ENCODE measurements around the gene C12orf76. TPM values are rescaled to one million over a fixed set of nuclear protein-coding genes. Genes with fewer than 3 reads are reported as not detected.

The C12orf76 gene, protein sequence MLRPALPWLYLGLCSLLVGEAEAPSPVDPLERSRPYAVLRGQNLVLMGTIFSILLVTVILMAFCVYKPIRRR
- total RNA-seq (2022; extraction: Qiagen RNA extraction; ENCODE audit: low read depth): 5.4 to 8.4 TPM (median 7.3 TPM) in 5 replicates

GRCh38 chr12:110048242-110049027, at the start of gene C12orf76:
Gene C12orf76, minus strand, starts transcription at chr12:110048522. Its CDS starts 27 bp downstream, at chr12:110048495.

DNA sequence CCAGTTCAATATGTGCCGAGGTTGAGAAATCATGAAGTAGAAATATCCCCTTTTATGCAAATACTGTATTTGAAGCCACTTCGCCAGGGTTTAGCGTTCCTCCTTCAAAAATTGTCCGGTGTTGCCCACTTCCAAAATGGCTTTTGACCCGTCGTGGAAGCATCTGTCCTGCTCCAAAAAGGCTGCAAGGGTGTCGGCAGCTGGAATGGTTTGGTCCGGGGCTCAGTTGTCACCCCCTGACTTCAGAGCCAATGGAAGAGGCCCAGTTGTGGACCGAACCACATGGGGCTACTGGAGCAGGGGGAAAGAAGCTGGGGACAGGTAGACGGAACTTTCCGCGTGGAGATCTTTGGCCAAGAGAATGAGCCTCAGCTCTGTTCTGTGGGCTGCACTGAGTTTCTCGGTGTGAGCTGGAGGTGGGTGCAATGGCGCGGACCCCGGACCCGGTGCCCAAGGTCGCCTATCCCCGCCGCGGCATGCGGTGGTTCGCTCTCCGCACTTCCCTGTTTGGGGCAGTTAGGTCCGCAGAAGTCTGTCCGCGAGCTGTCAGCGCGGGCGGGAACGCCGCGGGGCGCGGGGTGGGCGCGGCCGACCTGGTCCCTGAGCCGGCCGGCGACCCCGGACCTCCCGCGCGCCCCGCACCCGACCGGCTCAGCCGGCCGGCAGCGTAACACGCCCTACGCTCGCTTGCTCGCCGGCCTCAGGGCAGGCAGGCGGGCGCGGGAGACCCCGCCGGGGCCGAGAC, 49.2 kb downstream of the C12orf76 start, which contains the start of gene ANKRD13A:
Gene ANKRD13A, plus strand, starts transcription at position 527 of the 745 bp plus-strand sequence. CDS start 259 bp downstream, outside the sequence.

DNA sequence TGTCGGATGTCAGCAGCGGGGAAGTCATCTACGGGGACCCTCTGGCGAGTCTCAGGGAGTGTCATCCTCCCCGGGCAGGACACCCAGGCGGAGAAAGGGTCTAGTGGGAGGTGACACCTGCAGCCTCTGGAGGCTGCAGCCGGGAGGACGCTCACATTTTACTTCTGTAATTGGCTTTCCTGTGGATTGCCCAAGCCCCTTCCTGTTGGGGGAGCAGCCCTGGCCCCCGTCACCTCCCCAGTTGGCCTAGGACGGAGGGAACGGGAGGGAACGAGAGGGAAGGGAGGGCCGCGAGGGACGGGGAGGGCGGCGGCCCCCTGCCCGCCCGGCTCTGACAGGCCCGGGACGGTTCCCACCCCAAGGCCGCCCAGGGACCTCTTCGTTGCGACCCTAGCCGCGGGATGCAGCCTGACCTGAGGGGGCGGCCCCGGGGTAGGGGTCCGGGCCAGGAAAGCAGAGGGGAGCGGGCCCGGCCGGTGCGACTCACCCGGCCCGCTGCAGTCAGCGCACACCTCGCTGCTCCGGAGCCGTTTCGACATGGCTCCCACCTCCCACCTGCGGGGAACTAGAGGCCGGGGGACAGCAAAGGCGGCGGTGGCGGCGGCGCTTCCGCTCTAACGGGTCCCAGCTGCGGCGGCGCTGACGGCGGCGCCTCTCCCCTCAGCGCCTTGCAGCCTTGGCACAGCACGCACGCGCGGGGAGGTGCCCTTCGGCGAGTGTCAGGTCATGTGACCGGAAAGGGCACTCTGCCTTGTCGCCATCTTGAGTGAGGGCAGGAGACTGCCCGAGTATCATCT, 52.4 kb downstream of the C12orf76 start, which contains the start of gene GIT2:
Gene GIT2, minus strand, starts transcription at position 683 of the 797 bp plus-strand sequence. Its CDS starts 144 bp downstream, at position 539.

Other genes with a start within 250 kb of the C12orf76 start
- gene TRPV4, start 215.1 kb downstream of the C12orf76 start, total RNA-seq (2022; extraction: Qiagen RNA extraction; ENCODE audit: low read depth): 0.07 to 0.11 TPM (median 0.09 TPM) in 4 of 5 replicates, not detected in the other
- 19.3 to 21.2 TPM (median 19.9 TPM) in 5 replicates for gene GLTP, start 168.0 kb downstream of the C12orf76 start, total RNA-seq (2022; extraction: Qiagen RNA extraction; ENCODE audit: low read depth)
- gene TCHP, start 148.2 kb downstream of the C12orf76 start, total RNA-seq (2022; extraction: Qiagen RNA extraction; ENCODE audit: low read depth): 16.4 to 22.1 TPM (median 18.2 TPM) in 5 replicates
- gene GIT2, start 52.2 kb downstream of the C12orf76 start, total RNA-seq (2022; extraction: Qiagen RNA extraction; ENCODE audit: low read depth): 18.1 to 21.4 TPM (median 19.8 TPM) in 5 replicates
- 14.3 to 26.4 TPM (median 17.5 TPM) in 5 replicates for gene ANKRD13A, start 49.1 kb downstream of the C12orf76 start, total RNA-seq (2022; extraction: Qiagen RNA extraction; ENCODE audit: low read depth)
- gene IFT81, start 75.8 kb upstream of the C12orf76 start, total RNA-seq (2022; extraction: Qiagen RNA extraction; ENCODE audit: low read depth): 14.3 to 27.1 TPM (median 20.1 TPM) in 5 replicates
- 297 to 367 TPM (median 349 TPM) in 5 replicates for gene ATP2A2, start 232.7 kb upstream of the C12orf76 start, total RNA-seq (2022; extraction: Qiagen RNA extraction; ENCODE audit: low read depth)

Measured in A549 treated with CpdA at 1 μM for 4 hours (cell line).